KOPT-K1 (cell line): ENCODE results near the gene HBE1.
"Not testable (repeated sequence)": the region's sequence is repeated elsewhere in the genome, so short reads cannot be mapped to it uniquely, and the experiment has no call there.

Source experiments
- H3K27ac ChIP-seq: fragments of 200-600 bp; sonication (generic); 2 replicates; pipeline ENCODE4 v1.5.1; 2016; ENCODE audit warnings: antibody characterized with exemption, mild to moderate bottlenecking, low read depth, low read length; ENCODE audit not compliant: poor library complexity, severe bottlenecking
- H3K36me3 ChIP-seq: fragments of 200-600 bp; sonication (generic); 2 replicates; pipeline ENCODE4 v1.5.1; 2017; ENCODE audit warnings: antibody characterized with exemption, mild to moderate bottlenecking, low read length, moderate library complexity; ENCODE audit not compliant: insufficient read depth
- H3K9me3 ChIP-seq: fragments of 200-600 bp; sonication (generic); 2 replicates; pipeline ENCODE4 v1.5.1; 2017; ENCODE audit warnings: antibody characterized with exemption, low read length, mild to moderate bottlenecking; ENCODE audit not compliant: insufficient read depth, poor library complexity, severe bottlenecking

Gene HBE1

GRCh38 chr11:5276697-5277096 is 7.0 kb upstream of the HBE1 start:
- Histone ChIP-seq H3K9me3 (no peaks in the 10 kb centered on the region), H3K36me3 (no peaks in the 10 kb centered on the region), H3K27ac (no peak overlapping the region)

- no peaks in the 10 kb centered on the region for H3K9me3 ChIP-seq
- H3K36me3 ChIP-seq, result no peaks in the 10 kb centered on the region
- H3K27ac ChIP-seq, result no peak overlapping the region
Observed at GRCh38 chr11:5275369-5276110, 5.8 kb upstream of the HBE1 start.

DNA sequence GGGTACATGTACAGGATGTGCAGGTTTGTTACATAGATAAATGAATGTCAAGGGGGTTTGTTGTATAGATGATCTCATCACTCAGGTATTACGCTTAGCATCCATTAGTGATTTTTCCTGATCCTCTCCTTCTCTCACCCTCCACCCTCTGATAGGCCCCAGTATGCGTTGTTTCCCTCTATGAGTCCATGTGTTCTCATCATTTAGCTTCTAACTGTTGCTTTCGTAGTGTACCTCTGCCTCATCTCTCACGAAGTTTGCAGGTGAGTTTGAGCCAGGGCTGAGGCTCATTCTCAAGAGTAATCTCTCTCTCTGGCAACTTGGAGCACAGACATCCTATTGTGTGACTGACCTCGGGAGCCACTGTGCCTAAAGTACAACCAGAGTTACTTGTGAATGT is 4.7 kb upstream of the HBE1 start:
- H3K9me3 ChIP-seq, result no peaks in the 10 kb centered on the region
- H3K27ac ChIP-seq, result no peak overlapping the region
- H3K36me3 ChIP-seq, result no peaks in the 10 kb centered on the region

GRCh38 chr11:5272395-5273017 is 2.8 kb upstream of the HBE1 start:
- H3K27ac ChIP-seq, result no peak overlapping the region
- H3K9me3 ChIP-seq, result no peaks in the 10 kb centered on the region
- no peaks in the 10 kb centered on the region for H3K36me3 ChIP-seq

DNA sequence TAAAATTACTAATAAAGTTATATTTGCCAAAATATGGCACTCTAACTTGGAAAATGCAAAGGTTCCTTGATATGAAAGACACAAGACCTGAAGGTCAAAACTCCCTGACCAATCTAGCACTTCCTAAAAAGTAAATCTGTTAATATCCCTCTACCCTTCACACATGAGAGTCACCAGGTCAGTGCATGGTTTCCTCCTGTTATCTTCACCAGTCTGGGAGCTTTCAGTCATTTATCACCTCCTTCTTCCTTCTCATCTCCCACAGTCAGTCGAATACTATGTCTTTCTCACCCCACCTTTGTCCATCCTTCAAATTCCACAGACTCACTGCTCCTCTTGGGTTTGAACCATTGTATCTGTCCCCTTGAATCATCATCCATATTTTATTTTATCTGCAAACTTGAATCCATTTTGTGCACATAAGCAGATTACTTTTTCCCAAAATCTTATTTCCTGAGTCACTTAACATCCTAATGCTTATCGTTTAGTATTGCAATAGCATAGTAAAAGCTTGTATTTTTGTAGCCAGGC is 2.6 kb downstream of the HBE1 start:
- no peak overlapping the region for H3K27ac ChIP-seq
- no peaks in the 10 kb centered on the region for H3K36me3 ChIP-seq
- no peaks in the 10 kb centered on the region for H3K9me3 ChIP-seq

DNA sequence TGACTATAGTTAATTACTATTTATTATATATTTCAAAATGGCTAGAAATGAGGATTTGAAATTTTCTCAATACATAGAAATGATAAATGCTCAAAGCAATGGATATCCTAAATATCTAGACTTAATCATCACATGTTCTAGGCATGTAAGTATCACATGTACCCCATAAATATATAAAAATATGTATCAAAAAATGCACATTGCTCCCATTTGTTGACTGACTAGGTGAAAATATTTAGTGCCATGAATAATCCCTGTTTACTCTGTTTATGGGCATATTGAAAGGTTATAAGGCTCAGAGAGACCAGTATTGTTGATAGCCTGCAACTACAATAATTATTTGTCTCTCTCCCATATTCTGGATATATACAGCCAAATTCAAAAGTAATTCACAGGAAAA is 3.1 kb downstream of the HBE1 start:
- no peaks in the 10 kb centered on the region for H3K36me3 ChIP-seq
- H3K27ac ChIP-seq, result no peak overlapping the region
- H3K9me3 ChIP-seq, result no peaks in the 10 kb centered on the region

DNA sequence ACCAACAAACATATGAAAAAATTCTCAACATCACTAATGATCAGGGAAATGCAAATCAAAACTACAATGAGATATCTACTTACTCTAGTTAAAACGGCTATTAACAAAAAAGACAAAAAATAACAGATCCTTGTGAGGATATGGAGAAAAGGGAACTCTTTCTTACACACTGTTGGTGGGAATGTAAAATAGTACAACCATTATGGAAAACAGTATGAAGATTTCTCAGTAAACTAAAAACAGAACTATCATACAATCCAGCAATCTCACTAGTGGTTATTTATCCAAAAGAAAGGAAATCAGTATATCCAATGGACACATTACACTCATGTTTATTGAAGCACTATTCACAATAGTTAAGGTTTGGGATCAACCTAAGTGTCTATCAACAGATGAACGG is 3.9 kb downstream of the HBE1 start:
- H3K9me3 ChIP-seq, result no peaks in the 10 kb centered on the region
- no peaks in the 10 kb centered on the region for H3K36me3 ChIP-seq
- H3K27ac ChIP-seq, result no peak overlapping the region

- Histone ChIP-seq H3K36me3 (no peaks in the 10 kb centered on the region), H3K9me3 (no peaks in the 10 kb centered on the region), H3K27ac (no peak overlapping the region)
Observed at GRCh38 chr11:5258543-5259262, 11.0 kb downstream of the HBE1 start.

GRCh38 chr11:5257296-5257695 is 12.4 kb downstream of the HBE1 start:
- H3K27ac ChIP-seq, result no peak overlapping the region
- no peaks in the 10 kb centered on the region for H3K36me3 ChIP-seq
- H3K9me3 ChIP-seq, result no peaks in the 10 kb centered on the region

GRCh38 chr11:5254646-5255413 is 14.9 kb downstream of the HBE1 start, which contains the start of gene HBG2:
HBG2 (minus strand) TSS chr11:5254781; CDS start chr11:5254728, 53 bp downstream.
- H3K9me3 ChIP-seq, H3K27ac ChIP-seq, H3K36me3 ChIP-seq: not testable (repeated sequence)

DNA sequence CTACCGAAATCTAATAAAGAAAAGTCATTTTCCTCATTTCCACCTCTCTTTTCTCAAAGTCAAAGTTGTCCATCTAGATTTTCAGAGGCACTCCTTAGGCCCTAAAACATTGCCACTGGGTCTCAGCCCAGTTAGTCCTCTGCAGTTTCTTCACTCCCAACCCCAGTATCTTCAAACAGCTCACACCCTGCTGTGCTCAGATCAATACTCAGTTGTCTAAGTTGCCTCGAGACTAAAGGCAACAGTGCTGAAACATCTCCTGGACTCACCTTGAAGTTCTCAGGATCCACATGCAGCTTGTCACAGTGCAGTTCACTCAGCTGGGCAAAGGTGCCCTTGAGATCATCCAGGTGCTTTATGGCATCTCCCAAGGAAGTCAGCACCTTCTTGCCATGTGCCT is 15.7 kb downstream of the HBE1 start:
- not testable (repeated sequence) for H3K9me3 ChIP-seq, H3K36me3 ChIP-seq, H3K27ac ChIP-seq

DNA sequence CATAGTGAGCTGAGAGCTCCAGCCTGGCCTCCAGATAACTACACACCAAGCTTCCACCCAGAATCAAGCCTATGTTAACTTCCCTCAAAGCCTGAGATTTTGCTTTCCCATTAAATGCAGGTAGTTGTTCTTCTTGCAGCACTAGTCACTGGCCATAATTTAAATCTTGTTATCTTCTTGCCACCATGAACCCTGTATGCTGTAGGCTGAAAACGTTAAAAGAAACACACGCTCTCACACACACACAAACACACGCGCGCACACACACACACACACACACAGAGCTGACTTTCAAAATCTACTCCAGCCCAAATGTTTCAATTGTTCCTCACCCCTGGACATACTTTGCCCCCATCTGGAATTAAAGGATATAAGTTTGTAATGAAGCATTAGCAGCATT is 16.3 kb downstream of the HBE1 start:
- H3K9me3 ChIP-seq, H3K27ac ChIP-seq, H3K36me3 ChIP-seq: not testable (repeated sequence)

GRCh38 chr11:5252919-5253265 is 16.9 kb downstream of the HBE1 start:
- Histone ChIP-seq H3K9me3 (no peaks in the 10 kb centered on the region), H3K36me3 (no peaks in the 10 kb centered on the region), H3K27ac (no peak overlapping the region)

DNA sequence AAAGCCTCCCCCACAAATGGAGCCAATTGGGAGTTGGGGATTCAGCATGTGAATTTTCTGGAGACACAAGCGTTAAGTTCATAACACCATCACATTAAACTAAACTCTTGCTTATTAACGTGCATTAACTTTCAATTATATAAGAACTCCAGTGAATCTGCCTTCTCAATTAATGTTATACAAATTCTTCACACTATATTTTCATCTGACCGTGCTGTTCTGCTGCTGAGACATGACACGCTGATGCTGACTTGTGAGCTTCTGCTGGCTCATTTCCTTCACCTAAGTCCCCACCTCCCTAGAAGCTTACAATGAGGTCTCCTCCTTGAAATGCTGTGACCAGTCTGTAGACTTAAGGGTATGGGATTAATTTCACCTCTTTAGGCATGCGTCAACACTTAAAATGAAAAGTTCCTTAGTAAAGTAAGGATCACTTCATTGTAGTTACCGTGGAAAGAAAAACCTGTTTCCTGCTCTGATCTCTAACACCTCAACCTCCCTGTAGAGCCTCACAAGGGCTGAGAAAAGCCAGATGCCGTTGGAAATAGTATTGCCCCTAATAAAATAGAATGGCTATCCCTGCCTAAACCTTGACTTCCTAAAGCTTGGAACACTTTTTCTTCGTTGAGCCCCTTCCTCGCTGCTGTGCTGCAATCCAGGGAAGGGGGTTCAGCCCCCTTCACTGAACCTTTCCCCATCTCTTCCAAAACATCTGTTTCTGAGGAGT is 17.4 kb downstream of the HBE1 start:
- Histone ChIP-seq H3K36me3 (no peaks in the 10 kb centered on the region), H3K9me3 (no peaks in the 10 kb centered on the region), H3K27ac (no peak overlapping the region)
